ENCODE data around the gene SMIM27. TPM values are rescaled to one million over a fixed set of nuclear protein-coding genes. Genes with fewer than 3 reads are reported as not detected.

Gene SMIM27
- total and polyA plus RNA-seq, 2 of the 13 experiments (the other 11 are each of a cell fraction or from before 2014, with no cell fraction given): 17.9 to 19.0 TPM

DNA sequence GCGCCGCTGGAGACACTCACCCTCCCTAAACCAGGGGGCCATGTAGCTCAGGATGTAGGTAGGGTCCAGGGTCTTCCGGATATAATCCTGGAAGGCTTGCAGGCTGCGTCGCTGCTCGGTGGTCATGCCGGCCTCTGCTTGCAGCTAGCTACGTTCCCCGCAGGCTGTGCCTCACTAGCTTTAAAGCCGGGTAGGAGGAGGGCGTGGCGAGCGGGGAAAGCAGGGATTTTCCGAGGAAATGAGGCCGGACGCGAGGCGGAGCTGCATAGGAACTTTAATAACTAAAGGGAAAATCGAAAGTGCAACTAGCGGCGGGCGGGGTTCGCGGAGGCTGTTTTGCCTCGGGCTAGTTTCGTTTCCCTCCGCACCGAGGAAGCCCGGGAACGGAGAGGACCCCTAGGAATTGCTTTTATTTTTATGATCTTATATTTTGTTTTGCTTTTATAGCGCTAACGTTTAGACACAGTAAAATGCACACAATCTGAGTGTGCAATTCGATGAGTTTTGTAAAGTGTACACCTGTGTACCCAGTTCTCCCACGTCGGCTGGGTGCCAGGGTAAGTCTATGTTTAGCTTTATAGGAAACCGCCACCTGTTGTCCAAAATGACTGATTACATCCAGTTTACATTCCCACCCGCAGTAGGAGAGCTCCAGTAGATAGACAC lies 26.0 kb upstream of the SMIM27 start, which contains the start of gene RIGI (continued):
- TF ChIP-seq RARG (CRISPR knock-in tag; IDR thresholded peaks at IDR 0.05; ENCODE audit: low read depth) (no peak), SP140L (CRISPR knock-in tag; IDR thresholded peaks at IDR 0.05; ENCODE audit: borderline replicate concordance) (no peak), ZNF251 (CRISPR knock-in tag; IDR thresholded peaks at IDR 0.05) (no peak), ZNF672 (CRISPR knock-in tag; IDR thresholded peaks at IDR 0.05) (no peak), ZNF530 (CRISPR knock-in tag; IDR thresholded peaks at IDR 0.05; ENCODE audit: low read depth) (no peak), ETV5 (CRISPR knock-in tag; IDR thresholded peaks at IDR 0.05; ENCODE audit: borderline replicate concordance) (peak; percentile 65), ZNF180 (CRISPR knock-in tag; IDR thresholded peaks at IDR 0.05; ENCODE audit: borderline replicate concordance, low read depth) (no peak), TAF1 (CRISPR knock-in tag; IDR thresholded peaks at IDR 0.05) (peak; percentile 69; the same call in 1 of the 2 replicates), SNAPC2 (CRISPR knock-in tag; IDR thresholded peaks at IDR 0.05) (peak; percentile 80; the same call in 1 of the 2 replicates), REPIN1 (CRISPR knock-in tag; IDR thresholded peaks at IDR 0.05; ENCODE audit: borderline replicate concordance, low read depth) (peak; percentile 81; the same call in 1 of the 2 replicates), PHB2 (IDR thresholded peaks at IDR 0.05; ENCODE audit: partially characterized antibody) (no peak), NFRKB (IDR thresholded peaks at IDR 0.05) (no peak), PAWR (CRISPR knock-in tag; IDR thresholded peaks at IDR 0.05; ENCODE audit: borderline replicate concordance) (no peak), HDAC6 (IDR thresholded peaks at IDR 0.05; ENCODE audit: low read depth, low read length) (no peak), ZC3H13 (CRISPR knock-in tag; IDR thresholded peaks at IDR 0.05) (no peak), ZNF350 (CRISPR knock-in tag; IDR thresholded peaks at IDR 0.05; ENCODE audit: borderline replicate concordance, low read depth) (0 out of 2 replicates have a peak, but pooled peaks have one; percentile 43), CBFB (CRISPR knock-in tag; IDR thresholded peaks at IDR 0.05) (no peak), ZNF792 (CRISPR knock-in tag; IDR thresholded peaks at IDR 0.05) (peak; percentile 18; the same call in 1 of the 2 replicates), U2AF2 (IDR thresholded peaks at IDR 0.05; ENCODE audit: low read depth, low read length) (no peak), ZKSCAN8 (CRISPR knock-in tag; IDR thresholded peaks at IDR 0.05; ENCODE audit: borderline replicate concordance) (no peak), ZNF12 (CRISPR knock-in tag; IDR thresholded peaks at IDR 0.05) (no peak), RELA (CRISPR knock-in tag; IDR thresholded peaks at IDR 0.05) (no peak), ZNF598 (CRISPR knock-in tag; IDR thresholded peaks at IDR 0.05; ENCODE audit: borderline replicate concordance) (peak; percentile 93), GATAD1 (CRISPR knock-in tag; IDR thresholded peaks at IDR 0.05) (no peak), ZNF749 (CRISPR knock-in tag; IDR thresholded peaks at IDR 0.05; ENCODE audit: borderline replicate concordance) (no peak), ZNF652 (CRISPR knock-in tag; IDR thresholded peaks at IDR 0.05; ENCODE audit: borderline replicate concordance, low read depth) (no peak), ZNF558 (CRISPR knock-in tag; IDR thresholded peaks at IDR 0.05; ENCODE audit: borderline replicate concordance) (no peak)
- TF ChIP-seq, protein P1, sequence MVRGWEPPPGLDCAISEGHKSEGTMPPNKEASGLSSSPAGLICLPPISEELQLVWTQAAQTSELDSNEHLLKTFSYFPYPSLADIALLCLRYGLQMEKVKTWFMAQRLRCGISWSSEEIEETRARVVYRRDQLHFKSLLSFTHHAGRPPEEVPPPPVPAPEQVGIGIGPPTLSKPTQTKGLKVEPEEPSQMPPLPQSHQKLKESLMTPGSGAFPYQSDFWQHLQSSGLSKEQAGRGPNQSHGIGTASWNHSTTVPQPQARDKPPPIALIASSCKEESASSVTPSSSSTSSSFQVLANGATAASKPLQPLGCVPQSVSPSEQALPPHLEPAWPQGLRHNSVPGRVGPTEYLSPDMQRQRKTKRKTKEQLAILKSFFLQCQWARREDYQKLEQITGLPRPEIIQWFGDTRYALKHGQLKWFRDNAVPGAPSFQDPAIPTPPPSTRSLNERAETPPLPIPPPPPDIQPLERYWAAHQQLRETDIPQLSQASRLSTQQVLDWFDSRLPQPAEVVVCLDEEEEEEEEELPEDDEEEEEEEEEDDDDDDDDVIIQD (CRISPR knock-in tag; IDR thresholded peaks at IDR 0.05; ENCODE audit: low read depth): peak; percentile 57
- TF ChIP-seq, protein P2, sequence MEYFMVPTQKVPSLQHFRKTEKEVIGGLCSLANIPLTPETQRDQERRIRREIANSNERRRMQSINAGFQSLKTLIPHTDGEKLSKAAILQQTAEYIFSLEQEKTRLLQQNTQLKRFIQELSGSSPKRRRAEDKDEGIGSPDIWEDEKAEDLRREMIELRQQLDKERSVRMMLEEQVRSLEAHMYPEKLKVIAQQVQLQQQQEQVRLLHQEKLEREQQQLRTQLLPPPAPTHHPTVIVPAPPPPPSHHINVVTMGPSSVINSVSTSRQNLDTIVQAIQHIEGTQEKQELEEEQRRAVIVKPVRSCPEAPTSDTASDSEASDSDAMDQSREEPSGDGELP (IDR thresholded peaks at IDR 0.05; ENCODE audit: borderline replicate concordance, low read depth): no peak; the same call in 1 of the 2 replicates
- TF ChIP-seq, protein P3, sequence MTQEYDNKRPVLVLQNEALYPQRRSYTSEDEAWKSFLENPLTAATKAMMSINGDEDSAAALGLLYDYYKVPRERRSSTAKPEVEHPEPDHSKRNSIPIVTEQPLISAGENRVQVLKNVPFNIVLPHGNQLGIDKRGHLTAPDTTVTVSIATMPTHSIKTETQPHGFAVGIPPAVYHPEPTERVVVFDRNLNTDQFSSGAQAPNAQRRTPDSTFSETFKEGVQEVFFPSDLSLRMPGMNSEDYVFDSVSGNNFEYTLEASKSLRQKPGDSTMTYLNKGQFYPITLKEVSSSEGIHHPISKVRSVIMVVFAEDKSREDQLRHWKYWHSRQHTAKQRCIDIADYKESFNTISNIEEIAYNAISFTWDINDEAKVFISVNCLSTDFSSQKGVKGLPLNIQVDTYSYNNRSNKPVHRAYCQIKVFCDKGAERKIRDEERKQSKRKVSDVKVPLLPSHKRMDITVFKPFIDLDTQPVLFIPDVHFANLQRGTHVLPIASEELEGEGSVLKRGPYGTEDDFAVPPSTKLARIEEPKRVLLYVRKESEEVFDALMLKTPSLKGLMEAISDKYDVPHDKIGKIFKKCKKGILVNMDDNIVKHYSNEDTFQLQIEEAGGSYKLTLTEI (CRISPR knock-in tag; conservative IDR thresholded peaks at IDR 0.05): no peak

All from HepG2 (cell line).